Epithelial cell of esophagus (primary cell): ENCODE results near the gene ATG16L2.
A peak's percentile ranks its signal among the peaks of the same experiment; 100 is the strongest.

ENCODE experiments used
- DNase-seq: peaks from one replicate; pipeline ENCODE4 v3.0.0; 2010; ENCODE audit warnings: low read depth
- H3K4me3 ChIP-seq: 2 replicates; pipeline ENCODE4 v1.5.1; 2011; ENCODE audit warnings: mild to moderate bottlenecking, low read length, control low read depth
- CTCF ChIP-seq: IDR thresholded peaks from 2 replicates; pipeline ENCODE4 v1.5.1; 2011; ENCODE audit warnings: low read depth, mild to moderate bottlenecking, low read length, control low read depth, inconsistent platforms; ENCODE audit not compliant: insufficient read depth; ENCODE audit errors: missing control alignments

The ATG16L2 gene

GRCh38 chr11:72781063-72781312 lies 33.2 kb upstream of the ATG16L2 start:
- TF ChIP-seq CTCF: no peak
- peak overlapping the region; percentile 74 for H3K4me3 ChIP-seq
- peak; percentile 66 for DNase-seq

GRCh38 chr11:72781313-72782080 lies 32.7 kb upstream of the ATG16L2 start:
- peak; percentile 40 for DNase-seq
- TF ChIP-seq CTCF: no peak
- peak overlapping the region; percentile 74 for H3K4me3 ChIP-seq

GRCh38 chr11:72782081-72782920 lies 31.9 kb upstream of the ATG16L2 start:
- peak overlapping the region; percentile 21 for H3K4me3 ChIP-seq
- peak; percentile 40 for DNase-seq
- no peak for TF ChIP-seq CTCF

- DNase-seq: no peak
- H3K4me3 ChIP-seq: no peak overlapping the region
- no peak for TF ChIP-seq CTCF
These were observed 30.9 kb upstream of the ATG16L2 start for GRCh38 chr11:72783144-72783905.

- DNase-seq: no peak
- no peak for TF ChIP-seq CTCF
- H3K4me3 ChIP-seq: no peak overlapping the region
These were observed 29.5 kb upstream of the ATG16L2 start for GRCh38 chr11:72784662-72785061.

GRCh38 chr11:72786305-72787215 lies 27.7 kb upstream of the ATG16L2 start:
- no peak for DNase-seq
- TF ChIP-seq CTCF: no peak
- no peak overlapping the region for H3K4me3 ChIP-seq
